Neural crest cell (in vitro differentiated cells): ENCODE data around the gene CLEC2D. TPM values are rescaled to one million over a fixed set of nuclear protein-coding genes. Genes with fewer than 3 reads are reported as not detected.
"Not testable (repeated sequence)": the region's sequence is repeated elsewhere in the genome, so short reads cannot be mapped to it uniquely, and the experiment has no call there.

ENCODE experiments used
- DNase-seq: peaks from one replicate; pipeline ENCODE4 v3.0.0; 2021; ENCODE audit warnings: low read depth, mixed read lengths, low spot score
- H3K27ac Mint-ChIP-seq: one replicate; pipeline ENCODE4 v1.8.0; 2021; ENCODE audit warnings: mild to moderate bottlenecking, mixed read lengths; ENCODE audit not compliant: unreplicated experiment
- H3K27me3 Mint-ChIP-seq: 2 replicates; pipeline ENCODE4 v1.8.0; 2021; ENCODE audit warnings: low read depth, mild to moderate bottlenecking, mixed read lengths
- H3K36me3 Mint-ChIP-seq: 2 replicates; pipeline ENCODE4 v1.8.0; 2021; ENCODE audit warnings: low read depth, mild to moderate bottlenecking, mixed read lengths
- H3K4me1 Mint-ChIP-seq: 2 replicates; pipeline ENCODE4 v1.8.0; 2021; ENCODE audit warnings: mixed read lengths
- H3K4me3 Mint-ChIP-seq: one replicate; pipeline ENCODE4 v1.8.0; 2021; ENCODE audit warnings: mild to moderate bottlenecking, mixed read lengths
- H3K9me3 Mint-ChIP-seq: 2 replicates; pipeline ENCODE4 v1.8.0; 2021; ENCODE audit warnings: mixed read lengths
- total RNA-seq: library from RNA; stranded (reverse); gene quantifications from 2 replicates; pipeline ENCODE4 v1.2.1, GENCODE V29; 2021
- TF ChIP-seq, protein P1 (sequence below): fragments of 200-600 bp; sonication (generic); conservative IDR thresholded peaks from 2 replicates; pipeline ENCODE4 v1.5.0; 2021; ENCODE audit warnings: antibody characterized with exemption, mild to moderate bottlenecking

Gene CLEC2D
- total RNA-seq, 1 donor from 2014 or later = 10.6 TPM

DNA sequence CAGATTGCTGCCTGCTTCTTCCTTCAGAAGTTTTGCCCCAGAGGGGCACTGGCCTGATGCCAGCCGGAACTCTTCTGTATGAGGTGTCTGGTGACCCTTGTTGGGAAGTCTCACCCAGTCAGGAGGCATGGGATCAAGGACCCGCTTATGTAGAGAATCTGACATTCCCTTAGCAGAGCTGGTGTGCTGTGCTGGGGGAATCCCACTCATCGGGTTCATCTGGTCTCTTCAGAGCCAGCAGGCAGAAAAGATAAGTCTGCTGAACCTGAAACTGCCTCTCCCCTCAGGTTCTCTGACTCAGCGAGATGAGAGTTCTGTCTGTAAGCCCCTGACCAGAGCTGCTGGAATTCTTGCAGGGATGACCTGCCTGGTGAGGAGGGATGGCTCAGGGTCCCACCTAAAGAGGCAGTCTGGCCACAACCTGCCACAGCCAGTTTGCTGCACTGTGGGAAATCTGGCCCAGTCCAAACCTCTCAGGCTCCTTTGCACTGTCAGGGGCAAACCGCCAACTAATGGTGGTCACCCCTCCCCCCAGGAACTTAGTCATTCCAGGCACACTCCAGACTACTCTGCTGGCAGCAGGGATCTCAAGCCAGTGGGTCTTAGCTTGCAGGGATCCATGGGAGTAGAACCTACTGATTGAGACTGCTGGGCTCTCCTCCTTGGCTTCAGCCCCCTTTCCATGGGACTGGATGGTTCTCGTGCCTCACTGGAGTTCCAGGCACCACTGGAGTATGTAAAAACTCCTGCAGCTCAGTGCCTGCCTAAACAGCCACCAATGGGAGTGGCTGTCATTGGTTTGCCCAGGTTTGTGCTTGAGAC lies 4.1 kb downstream of the CLEC2D start:
- H3K27ac Mint-ChIP-seq = no peak overlapping the region
- no peaks in the 10 kb centered on the region for H3K27me3 Mint-ChIP-seq
- peaks cover 40% of the 10 kb centered on the region for H3K36me3 Mint-ChIP-seq
- TF ChIP-seq, protein P1, sequence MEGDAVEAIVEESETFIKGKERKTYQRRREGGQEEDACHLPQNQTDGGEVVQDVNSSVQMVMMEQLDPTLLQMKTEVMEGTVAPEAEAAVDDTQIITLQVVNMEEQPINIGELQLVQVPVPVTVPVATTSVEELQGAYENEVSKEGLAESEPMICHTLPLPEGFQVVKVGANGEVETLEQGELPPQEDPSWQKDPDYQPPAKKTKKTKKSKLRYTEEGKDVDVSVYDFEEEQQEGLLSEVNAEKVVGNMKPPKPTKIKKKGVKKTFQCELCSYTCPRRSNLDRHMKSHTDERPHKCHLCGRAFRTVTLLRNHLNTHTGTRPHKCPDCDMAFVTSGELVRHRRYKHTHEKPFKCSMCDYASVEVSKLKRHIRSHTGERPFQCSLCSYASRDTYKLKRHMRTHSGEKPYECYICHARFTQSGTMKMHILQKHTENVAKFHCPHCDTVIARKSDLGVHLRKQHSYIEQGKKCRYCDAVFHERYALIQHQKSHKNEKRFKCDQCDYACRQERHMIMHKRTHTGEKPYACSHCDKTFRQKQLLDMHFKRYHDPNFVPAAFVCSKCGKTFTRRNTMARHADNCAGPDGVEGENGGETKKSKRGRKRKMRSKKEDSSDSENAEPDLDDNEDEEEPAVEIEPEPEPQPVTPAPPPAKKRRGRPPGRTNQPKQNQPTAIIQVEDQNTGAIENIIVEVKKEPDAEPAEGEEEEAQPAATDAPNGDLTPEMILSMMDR = no peak
- H3K9me3 Mint-ChIP-seq = peaks cover 3% of the 10 kb centered on the region
- no peak overlapping the region for H3K4me3 Mint-ChIP-seq
- H3K4me1 Mint-ChIP-seq = no peaks in the 10 kb centered on the region
- DNase-seq = no peak

DNA sequence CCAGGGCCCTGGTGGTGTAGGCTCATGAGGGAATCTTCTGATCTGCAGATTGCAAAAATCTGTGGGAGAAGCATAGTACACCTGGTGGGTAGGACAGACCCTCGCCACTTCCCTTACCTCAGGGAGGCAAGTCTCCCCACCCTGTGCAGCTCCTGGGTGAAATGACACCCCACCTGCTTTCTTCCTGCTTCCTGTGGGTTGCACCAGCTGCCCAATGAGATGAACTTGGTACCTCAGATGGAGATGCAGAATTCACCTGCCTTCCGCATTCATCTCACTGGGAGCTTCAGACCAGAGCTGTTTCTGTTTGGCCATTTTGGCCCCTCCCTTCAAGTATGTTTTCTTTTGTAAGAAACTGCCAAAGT lies 4.7 kb downstream of the CLEC2D start:
- H3K4me3 Mint-ChIP-seq = no peak overlapping the region
- H3K4me1 Mint-ChIP-seq = no peaks in the 10 kb centered on the region
- peaks cover 3% of the 10 kb centered on the region for H3K9me3 Mint-ChIP-seq
- H3K36me3 Mint-ChIP-seq = peaks cover 40% of the 10 kb centered on the region
- TF ChIP-seq, protein P1 = no peak
- DNase-seq = no peak
- no peak overlapping the region for H3K27ac Mint-ChIP-seq
- no peaks in the 10 kb centered on the region for H3K27me3 Mint-ChIP-seq

DNA sequence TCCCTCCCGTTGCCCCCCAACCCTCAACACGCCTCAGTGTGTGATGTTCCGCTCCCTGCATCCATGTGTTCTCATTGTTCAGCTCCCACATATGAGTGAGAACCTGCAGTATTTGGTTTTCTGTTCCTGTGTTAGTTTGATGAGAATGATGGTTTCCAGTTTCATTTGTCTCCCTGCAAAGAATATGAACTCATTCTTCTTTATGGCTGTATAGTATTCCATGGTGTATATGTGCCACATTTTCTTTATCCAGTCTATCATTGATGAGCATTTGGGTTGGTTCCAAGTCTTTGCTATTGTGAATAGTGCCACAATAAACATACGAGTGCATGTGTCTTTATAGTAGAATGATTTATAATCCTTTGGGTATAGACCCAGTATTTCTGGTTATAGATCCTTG lies 13.0 kb downstream of the CLEC2D start:
- H3K27me3 Mint-ChIP-seq, H3K9me3 Mint-ChIP-seq, DNase-seq, H3K27ac Mint-ChIP-seq, H3K4me3 Mint-ChIP-seq, H3K4me1 Mint-ChIP-seq: not testable (repeated sequence)
- H3K36me3 Mint-ChIP-seq = peaks cover 48% of the 10 kb centered on the region

DNA sequence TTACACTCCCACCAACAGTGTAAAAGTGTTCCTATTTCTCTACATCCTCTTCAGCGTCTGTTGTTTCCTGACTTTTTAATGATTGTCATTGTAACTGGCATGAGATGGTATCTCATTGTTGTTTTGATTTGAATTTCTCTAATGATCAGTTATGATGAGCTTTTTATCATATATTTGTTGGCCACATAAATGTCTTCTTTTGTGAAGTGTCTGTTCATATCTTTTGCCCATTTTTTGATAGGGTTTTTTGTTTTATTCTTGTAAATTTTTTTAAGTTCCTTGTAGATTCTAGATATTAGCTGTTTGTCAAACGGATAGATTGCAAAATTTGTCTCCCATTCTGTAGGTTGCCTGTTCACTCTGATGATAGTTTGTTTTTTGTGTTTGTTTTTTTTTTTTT lies 13.4 kb downstream of the CLEC2D start:
- H3K27ac Mint-ChIP-seq, H3K9me3 Mint-ChIP-seq, H3K27me3 Mint-ChIP-seq, H3K4me3 Mint-ChIP-seq, DNase-seq, H3K4me1 Mint-ChIP-seq: not testable (repeated sequence)
- peaks cover 47% of the 10 kb centered on the region for H3K36me3 Mint-ChIP-seq

DNA sequence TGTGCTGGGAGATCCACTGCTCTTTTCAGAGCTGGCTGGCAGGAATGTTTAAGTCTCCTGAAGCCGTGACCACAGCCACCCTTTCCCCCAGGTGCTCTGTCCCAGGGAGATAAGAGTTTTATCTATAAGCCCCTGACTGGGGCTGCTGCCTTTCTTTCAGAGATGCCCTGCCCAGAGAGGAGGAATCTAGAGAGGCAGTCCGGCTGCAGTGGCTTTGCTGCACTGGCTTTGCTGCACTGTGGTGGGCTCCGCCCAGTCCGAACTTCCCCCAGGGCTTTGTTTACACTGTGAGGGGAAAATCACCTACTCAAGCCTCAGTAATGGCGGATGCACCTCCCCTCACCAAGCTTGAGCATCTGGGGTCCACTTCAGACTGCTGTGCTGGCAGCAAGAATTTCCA lies 15.9 kb downstream of the CLEC2D start:
- not testable (repeated sequence) for H3K27ac Mint-ChIP-seq, DNase-seq, H3K4me1 Mint-ChIP-seq, H3K9me3 Mint-ChIP-seq, H3K4me3 Mint-ChIP-seq, H3K27me3 Mint-ChIP-seq
- peaks cover 52% of the 10 kb centered on the region for H3K36me3 Mint-ChIP-seq

DNA sequence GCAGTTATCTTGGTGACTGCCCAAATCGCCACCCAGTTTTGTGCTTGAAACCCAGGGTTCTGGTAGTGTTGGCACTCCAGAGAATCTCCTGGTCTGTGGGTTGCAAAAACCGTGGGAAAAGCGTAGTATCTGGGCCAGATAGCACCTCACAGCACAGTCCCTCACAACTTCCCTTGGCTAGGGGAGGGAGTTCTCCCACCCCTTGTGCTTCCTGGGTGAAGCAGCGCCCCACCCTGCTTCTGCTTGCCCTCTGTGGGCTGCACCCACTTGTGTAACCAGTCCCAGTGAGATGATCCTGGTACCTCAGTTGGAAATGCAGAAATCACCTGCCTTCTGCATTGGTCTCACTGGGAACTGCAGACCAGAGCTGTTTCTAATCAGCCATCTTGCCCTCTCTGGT lies 16.4 kb downstream of the CLEC2D start:
- H3K27ac Mint-ChIP-seq = no peak overlapping the region
- peaks cover 7% of the 10 kb centered on the region for H3K9me3 Mint-ChIP-seq
- TF ChIP-seq, protein P1 = no peak
- no peaks in the 10 kb centered on the region for H3K27me3 Mint-ChIP-seq
- H3K36me3 Mint-ChIP-seq = peaks cover 49% of the 10 kb centered on the region
- DNase-seq = no peak
- no peak overlapping the region for H3K4me3 Mint-ChIP-seq
- no peaks in the 10 kb centered on the region for H3K4me1 Mint-ChIP-seq

DNA sequence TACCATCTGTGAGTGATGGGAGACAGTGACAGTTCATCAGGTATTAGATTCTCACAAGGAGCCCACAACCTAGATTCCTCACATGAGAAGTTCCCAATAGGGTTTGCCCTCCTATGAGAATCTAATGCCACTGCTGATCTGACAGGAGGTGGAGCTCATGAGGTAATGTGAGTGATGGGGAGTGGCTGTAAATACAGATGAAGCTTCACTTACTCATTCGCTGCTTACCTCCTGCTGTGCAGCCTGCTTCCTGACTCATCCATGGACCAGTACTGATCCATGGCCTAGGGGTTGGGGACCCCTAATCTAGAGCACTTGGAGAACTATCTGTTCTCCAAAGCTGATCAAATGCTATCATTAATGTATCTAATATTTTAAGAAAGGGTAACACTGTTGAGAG lies 17.7 kb downstream of the CLEC2D start:
- Mint-ChIP-seq H3K27ac (no peak overlapping the region), H3K4me3 (no peak overlapping the region), H3K36me3 (peaks cover 47% of the 10 kb centered on the region), H3K9me3 (peaks cover 7% of the 10 kb centered on the region), H3K4me1 (no peaks in the 10 kb centered on the region), H3K27me3 (no peaks in the 10 kb centered on the region)
- TF ChIP-seq, protein P1 = no peak
- DNase-seq = no peak
